ENCODE data around the gene NAP1L1. TPM values are rescaled to one million over a fixed set of nuclear protein-coding genes. Genes with fewer than 3 reads are reported as not detected.
A peak's percentile ranks its signal among the peaks of the same experiment; 100 is the strongest.

NAP1L1 gene
- total RNA-seq, 1 donor = 233 TPM

DNA sequence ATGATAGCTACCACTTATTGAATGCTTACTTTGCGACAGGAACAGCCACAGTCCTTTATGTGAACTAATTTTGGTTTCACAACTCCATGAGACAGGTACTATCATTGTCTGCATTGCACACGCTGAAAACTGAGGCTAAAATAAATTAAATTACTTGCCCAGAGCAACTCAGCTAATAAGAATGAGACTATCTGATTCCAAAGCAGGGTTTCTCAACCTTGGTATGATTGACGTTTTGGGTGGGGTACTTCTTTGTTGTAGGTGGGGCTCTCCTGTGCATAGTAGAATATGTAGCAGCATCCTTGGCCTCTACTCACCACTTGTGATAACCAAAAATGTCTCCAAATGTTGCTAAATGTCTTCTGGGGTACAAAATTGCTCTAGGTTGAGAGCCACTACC, 62.0 kb downstream of the NAP1L1 start:
- no peak for DNase-seq (ENCODE audit: low read depth)
- TF ChIP-seq, protein P1, sequence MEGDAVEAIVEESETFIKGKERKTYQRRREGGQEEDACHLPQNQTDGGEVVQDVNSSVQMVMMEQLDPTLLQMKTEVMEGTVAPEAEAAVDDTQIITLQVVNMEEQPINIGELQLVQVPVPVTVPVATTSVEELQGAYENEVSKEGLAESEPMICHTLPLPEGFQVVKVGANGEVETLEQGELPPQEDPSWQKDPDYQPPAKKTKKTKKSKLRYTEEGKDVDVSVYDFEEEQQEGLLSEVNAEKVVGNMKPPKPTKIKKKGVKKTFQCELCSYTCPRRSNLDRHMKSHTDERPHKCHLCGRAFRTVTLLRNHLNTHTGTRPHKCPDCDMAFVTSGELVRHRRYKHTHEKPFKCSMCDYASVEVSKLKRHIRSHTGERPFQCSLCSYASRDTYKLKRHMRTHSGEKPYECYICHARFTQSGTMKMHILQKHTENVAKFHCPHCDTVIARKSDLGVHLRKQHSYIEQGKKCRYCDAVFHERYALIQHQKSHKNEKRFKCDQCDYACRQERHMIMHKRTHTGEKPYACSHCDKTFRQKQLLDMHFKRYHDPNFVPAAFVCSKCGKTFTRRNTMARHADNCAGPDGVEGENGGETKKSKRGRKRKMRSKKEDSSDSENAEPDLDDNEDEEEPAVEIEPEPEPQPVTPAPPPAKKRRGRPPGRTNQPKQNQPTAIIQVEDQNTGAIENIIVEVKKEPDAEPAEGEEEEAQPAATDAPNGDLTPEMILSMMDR (IDR thresholded peaks at IDR 0.05; ENCODE audit: insufficient read depth, low read depth, low read length) = no peak
- no peak overlapping the region for H3K4me3 ChIP-seq (ENCODE audit: low read depth, low read length)

GRCh38 chr12:76020731-76021672, 63.5 kb downstream of the NAP1L1 start:
- H3K4me3 ChIP-seq (ENCODE audit: low read depth, low read length) = no peak overlapping the region
- TF ChIP-seq, protein P1 (IDR thresholded peaks at IDR 0.05; ENCODE audit: insufficient read depth, low read depth, low read length) = no peak
- peak; percentile 98 for DNase-seq (ENCODE audit: low read depth)

GRCh38 chr12:76020281-76020680, 64.2 kb downstream of the NAP1L1 start:
- no peak overlapping the region for H3K4me3 ChIP-seq (ENCODE audit: low read depth, low read length)
- TF ChIP-seq, protein P1 (IDR thresholded peaks at IDR 0.05; ENCODE audit: insufficient read depth, low read depth, low read length) = no peak
- DNase-seq (ENCODE audit: low read depth) = peak; percentile 86

- TF ChIP-seq, protein P1 (IDR thresholded peaks at IDR 0.05; ENCODE audit: insufficient read depth, low read depth, low read length) = no peak
- H3K4me3 ChIP-seq (ENCODE audit: low read depth, low read length) = no peak overlapping the region
- DNase-seq (ENCODE audit: low read depth) = no peak
Observed at GRCh38 chr12:76018672-76019071, 65.8 kb downstream of the NAP1L1 start.

DNA sequence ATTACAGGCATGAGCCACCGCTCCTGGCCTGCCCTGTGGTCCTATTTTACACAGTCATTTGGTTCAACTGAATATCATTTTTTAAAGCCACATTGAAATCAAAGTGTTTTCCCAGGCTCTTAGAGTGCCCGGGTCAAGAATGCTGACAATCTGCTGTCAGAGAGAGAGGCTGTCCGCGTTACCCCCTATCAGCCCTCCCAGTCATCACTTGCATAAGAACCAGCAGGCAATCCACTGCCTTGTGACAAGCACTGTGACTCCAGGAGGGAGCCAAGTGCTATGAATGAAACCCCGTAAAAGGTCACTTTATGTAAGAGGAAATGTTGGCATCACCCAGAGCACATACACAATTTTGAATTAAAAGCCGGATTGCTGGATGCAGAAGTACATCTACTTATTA, 66.4 kb downstream of the NAP1L1 start:
- H3K4me3 ChIP-seq (ENCODE audit: low read depth, low read length) = no peak overlapping the region
- TF ChIP-seq, protein P1 (IDR thresholded peaks at IDR 0.05; ENCODE audit: insufficient read depth, low read depth, low read length) = no peak
- peak; percentile 71 for DNase-seq (ENCODE audit: low read depth)

DNA sequence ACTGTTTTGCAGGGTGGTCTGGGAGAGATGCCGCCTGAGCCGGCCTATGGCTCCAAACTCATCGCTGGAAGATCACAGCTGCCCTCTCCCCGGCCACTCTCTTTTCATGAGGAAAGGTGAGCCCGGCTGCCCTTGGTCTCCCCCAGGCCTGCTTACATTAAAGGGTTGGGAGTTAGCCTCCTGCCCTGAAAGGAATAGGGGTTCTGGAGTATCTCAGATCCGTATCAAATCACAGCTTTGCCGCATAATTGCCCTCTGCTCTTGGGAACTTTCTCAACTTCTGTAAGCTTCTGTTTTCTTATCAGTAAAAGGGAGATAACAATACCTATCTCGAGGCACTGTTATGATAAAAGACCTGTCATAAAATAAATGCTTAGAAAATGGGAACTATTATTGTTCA, 70.5 kb downstream of the NAP1L1 start:
- no peak for DNase-seq (ENCODE audit: low read depth)
- H3K4me3 ChIP-seq (ENCODE audit: low read depth, low read length) = no peak overlapping the region
- TF ChIP-seq, protein P1 (IDR thresholded peaks at IDR 0.05; ENCODE audit: insufficient read depth, low read depth, low read length) = no peak

Data from fibroblast of villous mesenchyme (primary cell).